NCI-H187 treated with DMSO at 0.1 percent for 48 hours (cell line): Measurements from ENCODE around the gene DNAJC2.
"Not testable (repeated sequence)": the region's sequence is repeated elsewhere in the genome, so short reads cannot be mapped to it uniquely, and the experiment has no call there.

ENCODE experiments used
- DNase-seq: peaks from one replicate; lab custom pipeline; 2025; lab: John Stamatoyannopoulos, UW

Gene DNAJC2

GRCh38 chr7:103264054-103264453 lies 80.5 kb downstream of the DNAJC2 start:
- not testable (repeated sequence) for DNase-seq
